GM19239 (cell line): ENCODE results near the gene TLE3.

Experiments
- DNase-seq: peaks from one replicate; pipeline ENCODE4 v3.0.0; 2011; ENCODE audit warnings: low spot score; ENCODE audit not compliant: insufficient read length
- FAIRE-seq: peaks from 2 replicates; lab custom pipeline; 2011; peaks lifted over from hg19 to GRCh38; lab: Jason Lieb, UNC

The TLE3 gene

GRCh38 chr15:70066004-70066403 is 31.7 kb downstream of the TLE3 start:
- no peak for DNase-seq
- no peak for FAIRE-seq

- no peak for FAIRE-seq
- no peak for DNase-seq
These were observed 32.6 kb downstream of the TLE3 start for GRCh38 chr15:70065006-70065722.

GRCh38 chr15:70064441-70064840 is 33.3 kb downstream of the TLE3 start:
- no peak for FAIRE-seq

GRCh38 chr15:70063980-70064379 is 33.7 kb downstream of the TLE3 start:
- no peak for FAIRE-seq
- no peak for DNase-seq

More at GRCh38 chr15:70064441-70064840, 33.3 kb downstream of the TLE3 start:
- DNase-seq, result no peak

DNA sequence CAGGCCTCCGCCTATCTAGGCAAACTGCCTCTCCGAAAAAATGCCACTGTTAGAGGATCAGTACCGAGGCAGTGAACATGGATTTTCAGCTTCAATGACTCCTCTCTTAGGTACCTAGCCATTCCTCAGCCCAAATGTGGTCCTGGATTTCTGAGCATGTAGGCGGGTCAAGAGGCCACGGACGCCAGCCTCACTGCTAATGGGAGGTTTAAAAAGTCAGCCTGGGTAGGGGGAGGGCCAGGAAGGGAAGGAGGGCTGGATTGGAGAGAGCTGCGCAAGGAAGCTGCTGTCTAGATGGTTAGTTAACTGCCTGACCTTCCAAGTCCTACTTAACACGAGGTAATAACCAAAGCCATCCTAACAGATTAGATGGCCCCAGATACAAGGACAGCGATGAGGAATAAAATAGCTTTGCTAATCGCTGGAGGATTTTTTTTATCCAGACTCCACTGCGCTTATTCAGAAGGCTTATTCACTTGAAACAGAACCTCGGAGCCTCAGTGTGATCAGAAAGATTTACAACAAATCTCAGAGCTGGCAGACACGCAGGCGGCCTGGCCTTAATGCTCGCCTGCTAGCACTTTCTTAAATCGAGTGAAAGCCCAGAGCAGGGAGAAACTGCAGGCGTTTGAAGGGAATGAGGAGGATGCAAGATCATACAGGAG is 34.3 kb downstream of the TLE3 start:
- no peak for FAIRE-seq
- no peak for DNase-seq

DNA sequence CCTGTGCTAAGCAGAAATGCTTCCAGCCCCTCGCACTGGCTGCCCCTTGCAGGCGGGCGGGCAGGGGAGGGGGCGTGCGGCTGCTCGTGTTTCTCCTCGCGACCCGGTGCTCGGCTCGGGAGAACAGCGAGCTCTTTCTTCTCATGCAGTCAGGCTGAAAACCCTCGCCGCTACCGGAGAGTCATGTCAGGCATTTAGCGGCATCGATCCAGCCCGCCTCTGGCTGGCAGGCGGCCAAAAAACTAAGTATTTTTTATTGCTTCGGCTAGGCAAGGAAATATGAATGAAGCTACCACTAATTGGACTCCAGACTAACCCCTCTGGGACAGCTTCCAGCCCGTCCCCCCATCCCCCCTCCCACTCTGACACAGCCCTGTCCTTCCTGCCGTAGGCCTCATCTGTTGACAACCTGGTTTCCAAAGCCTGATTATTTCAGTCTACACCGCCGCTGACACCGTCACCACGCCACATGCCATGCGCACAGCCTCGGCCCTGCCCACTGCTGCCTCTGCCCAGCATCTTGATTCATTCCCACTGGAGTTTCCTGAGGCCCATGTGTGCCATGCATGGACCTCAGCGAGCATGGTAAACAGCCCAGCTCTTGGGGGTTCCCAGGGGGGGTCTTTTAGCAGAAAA is 35.3 kb downstream of the TLE3 start:
- DNase-seq, result no peak
- no peak for FAIRE-seq

DNA sequence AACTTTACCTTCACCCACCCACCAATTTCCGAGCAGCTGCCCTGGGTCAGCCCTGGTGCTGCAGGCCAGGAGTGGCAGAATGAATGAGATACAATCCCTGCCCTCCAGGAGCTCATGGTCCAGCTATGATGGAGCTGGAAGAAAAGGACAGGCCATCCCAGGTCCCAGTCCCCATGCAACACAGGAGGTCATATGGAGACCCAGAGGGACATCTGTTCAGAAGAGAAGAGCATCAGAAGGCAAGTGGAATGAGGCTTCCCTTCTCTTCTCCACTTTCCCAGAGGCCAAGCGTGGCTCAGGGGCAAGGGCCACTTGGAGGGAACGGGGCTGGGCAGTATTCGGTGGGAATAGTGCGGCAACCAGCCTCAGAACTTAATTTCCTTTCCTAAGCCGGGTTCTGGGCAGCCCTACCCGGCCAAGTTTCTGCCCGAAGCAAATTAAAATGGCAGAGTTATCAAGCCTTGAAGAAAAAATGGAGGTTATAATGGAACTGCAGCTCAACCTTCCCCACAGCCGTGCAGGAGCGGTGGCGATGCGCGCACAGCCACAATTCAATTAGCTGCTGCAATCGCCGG is 35.9 kb downstream of the TLE3 start:
- DNase-seq, result no peak
- no peak for FAIRE-seq

DNA sequence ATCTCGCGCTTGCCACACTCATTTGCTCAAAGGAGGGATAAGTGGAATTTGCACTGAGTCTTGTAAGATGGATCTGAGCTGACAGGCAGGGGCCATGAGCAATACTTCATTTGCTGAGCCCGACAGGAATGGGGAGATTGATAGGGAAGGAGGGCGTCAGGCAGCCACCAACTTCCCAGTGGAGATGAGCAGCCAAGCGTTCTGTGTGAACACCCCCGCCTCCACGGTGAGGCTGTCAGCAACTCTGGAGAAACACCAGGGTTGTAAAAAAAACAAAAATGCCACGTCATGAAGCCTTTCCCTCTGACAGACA is 36.8 kb downstream of the TLE3 start:
- FAIRE-seq, result no peak

DNA sequence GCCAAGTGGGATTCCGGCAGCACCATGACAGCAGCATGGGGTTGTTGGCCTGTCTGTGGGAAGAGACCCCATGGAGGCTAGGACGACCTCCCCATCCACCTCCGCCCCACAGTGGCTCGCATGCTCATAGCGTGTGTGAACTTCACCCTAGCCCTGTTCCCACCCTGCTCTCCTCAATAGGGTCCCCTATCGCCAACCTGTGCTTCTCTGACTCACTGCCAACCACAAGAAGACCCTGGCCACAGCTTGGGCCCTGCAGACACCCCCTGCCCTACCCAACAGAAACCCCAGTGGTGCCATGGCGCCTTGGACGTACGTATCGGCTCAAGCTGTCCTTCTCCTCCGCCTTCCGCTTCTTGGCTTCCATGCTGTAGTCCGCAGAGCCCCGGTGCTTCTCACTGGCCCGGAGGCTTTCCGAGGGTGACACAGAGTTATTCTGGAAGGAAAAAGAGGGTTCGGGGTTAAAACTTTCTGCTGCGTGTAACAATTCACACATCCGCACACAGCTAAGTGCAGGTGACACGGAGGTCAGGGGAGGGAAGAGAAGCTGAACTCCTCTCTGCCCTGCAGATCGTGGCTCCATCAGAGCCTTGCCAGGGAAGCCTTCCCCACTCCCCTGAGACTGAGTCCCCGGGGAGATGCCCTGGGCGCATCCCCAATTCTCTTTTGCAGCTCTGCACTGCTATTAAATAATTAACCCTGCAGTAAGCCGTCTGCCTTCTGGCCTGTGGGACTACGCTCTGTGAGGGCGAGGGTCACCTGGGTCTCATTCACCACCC is 37.3 kb downstream of the TLE3 start:
- DNase-seq (no peak), FAIRE-seq (no peak)

More for the DNA sequence above, 36.8 kb downstream of the TLE3 start:
- DNase-seq, result no peak

- no peak for DNase-seq
- FAIRE-seq, result no peak
These were observed 38.1 kb downstream of the TLE3 start for GRCh38 chr15:70059476-70060213.

DNA sequence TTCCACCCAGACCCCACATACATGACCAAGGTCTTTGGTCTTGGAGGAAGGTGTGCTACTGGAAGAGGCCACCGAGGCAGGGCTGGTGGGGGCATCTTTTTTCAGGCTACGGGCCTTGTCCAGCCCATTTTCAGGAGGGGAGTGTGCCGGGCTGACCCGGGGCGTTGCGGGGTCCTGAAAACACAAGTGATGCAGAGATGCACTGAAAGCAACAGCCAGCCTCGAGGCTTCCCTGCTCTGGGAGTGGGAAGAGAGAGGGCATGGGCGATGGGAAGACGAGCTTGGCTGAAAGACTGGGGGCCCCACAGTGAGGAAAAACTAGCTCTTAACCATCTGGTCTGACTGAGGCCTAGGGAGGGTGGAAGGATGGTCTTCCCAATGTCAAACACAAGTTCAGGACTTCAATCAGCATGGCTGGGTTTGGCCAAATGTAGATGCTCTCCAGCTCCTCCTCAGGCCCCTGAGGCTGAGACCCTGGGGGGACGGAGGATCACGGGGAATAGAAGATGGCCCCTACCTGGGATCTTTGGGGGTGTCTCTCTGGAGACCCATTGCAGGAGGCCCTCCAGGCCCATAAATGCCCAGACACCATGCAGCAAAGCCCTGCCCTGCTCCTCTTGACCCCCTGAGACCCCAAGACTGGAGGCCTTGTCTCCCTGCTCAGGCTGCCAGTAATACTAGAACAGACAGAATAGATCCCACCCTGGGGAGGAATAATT is 38.9 kb downstream of the TLE3 start:
- FAIRE-seq (no peak), DNase-seq (no peak)

DNA sequence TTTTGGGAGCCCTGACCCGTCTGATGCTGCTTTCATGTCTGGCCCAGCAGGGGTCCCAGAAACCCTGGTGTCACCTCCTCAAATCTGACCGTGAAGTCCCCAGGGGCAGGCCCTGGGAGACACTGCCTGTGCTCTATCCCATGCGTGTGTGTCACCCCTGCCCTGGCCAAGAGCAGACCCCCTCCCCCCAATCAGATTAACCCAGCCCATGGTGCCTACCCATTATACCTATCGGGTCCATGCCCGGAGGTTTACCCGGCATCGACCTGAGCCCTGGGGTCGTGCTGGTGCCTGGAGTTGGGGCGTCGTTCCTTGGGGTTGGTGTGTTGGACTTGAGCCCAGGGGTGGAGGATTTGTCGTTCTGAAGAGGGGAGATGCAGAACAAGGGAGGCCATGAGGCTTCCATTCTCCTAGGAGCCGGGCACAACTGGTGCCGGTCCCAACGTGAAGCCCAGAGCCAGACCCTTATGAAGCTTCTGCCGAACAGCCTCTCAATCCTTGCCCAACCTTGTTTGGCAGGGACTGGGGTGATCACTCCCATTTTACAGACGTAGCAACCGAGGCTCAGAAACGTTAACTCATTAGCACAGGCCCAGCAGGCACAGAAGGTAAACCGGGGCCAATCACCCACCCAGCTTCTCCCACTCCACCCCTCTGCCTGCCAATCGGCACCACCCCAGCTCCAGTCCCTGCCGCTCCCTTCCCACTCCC is 39.6 kb downstream of the TLE3 start:
- DNase-seq, result no peak
- no peak for FAIRE-seq

DNA sequence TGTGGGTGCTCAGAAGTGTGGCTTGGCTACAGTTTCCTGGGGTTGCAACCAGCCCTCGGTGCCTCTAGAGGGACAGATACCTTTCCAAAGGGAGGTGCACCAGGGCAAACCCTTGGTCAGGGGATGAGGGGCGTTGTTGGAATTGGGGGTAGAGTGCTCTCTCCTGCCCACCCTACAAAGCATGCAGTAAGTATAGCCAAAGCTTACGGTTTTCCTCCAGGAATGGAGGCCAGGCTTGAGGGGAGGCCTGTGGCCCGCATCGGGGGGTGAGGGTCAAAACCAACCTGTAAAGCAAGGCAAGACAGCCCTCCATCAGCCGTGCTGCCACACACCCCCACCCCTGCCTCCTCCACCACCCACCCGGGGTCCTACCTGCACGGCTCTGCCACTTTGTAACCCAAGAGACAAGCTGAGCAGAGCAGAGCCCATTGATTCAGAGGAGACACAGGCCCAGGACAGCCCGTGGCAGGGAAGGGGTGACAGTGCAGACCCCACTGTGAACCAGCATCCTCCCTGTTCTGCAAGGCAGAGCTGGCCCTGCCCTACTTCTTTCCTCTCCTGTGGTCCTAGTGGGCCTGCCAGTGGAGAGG is 41.5 kb downstream of the TLE3 start:
- DNase-seq (no peak), FAIRE-seq (no peak)

GRCh38 chr15:70055601-70056051 is 42.1 kb downstream of the TLE3 start:
- DNase-seq (no peak), FAIRE-seq (no peak)

- no peak for FAIRE-seq
- no peak for DNase-seq
These were observed 42.8 kb downstream of the TLE3 start for GRCh38 chr15:70054884-70055387.

DNA sequence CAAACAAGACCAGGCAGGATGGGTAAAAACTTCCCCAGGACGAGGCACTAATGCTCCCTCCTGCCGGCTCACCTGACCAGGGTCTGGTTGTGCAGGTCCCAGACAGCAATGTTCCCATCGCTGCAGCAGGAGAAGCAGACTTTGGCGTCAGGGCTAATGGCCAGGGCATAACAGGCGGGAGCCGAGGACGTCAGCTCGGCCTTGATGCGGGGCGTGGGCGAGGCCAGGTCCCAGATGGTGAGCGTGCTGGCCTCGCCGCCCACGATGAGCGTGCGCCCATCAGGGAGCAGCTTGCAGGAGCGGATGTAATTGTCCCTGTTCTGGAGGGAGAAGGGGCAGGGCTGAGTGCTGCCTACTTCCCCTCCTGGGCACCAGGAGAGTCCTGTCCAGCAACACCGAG is 43.4 kb downstream of the TLE3 start:
- DNase-seq (no peak), FAIRE-seq (no peak)

GRCh38 chr15:70053716-70054229 is 43.9 kb downstream of the TLE3 start:
- FAIRE-seq (no peak), DNase-seq (no peak)
